HepG2 (cell line): ENCODE data around the gene TM4SF20. TPM values are rescaled to one million over a fixed set of nuclear protein-coding genes. Genes with fewer than 3 reads are reported as not detected.

Source experiments
- ATAC-seq: fragments of 200-7000 bp; cut with Tn5 transposase; 3 replicates; pipeline ENCODE4 v1.9.1; 2020; ENCODE audit warnings: mild to moderate bottlenecking, moderate library complexity
- BruUV-seq: library from RNA; stranded (reverse); fragments of 400-500 nt; replicated peaks from 2 replicates; lab custom pipeline; 2021; lab: Mats Ljungman, UMichigan
- CTCF ChIA-PET: fragments of 300-600 bp; formaldehyde crosslinking; extraction: SDS; loops from one replicate; lab custom pipeline; 2021; ENCODE audit warnings: low total read pairs, inconsistent platforms, low intra/inter-chr PET ratio; lab: Yijun Ruan, JAX
- POLR2A ChIA-PET: fragments of 350-600 bp; sonication (Branson Sonifier 250); formaldehyde crosslinking; loops from one replicate; lab custom pipeline; 2020; ENCODE audit warnings: antibody characterized with exemption, inconsistent platforms; lab: Yijun Ruan, JAX
- DNase-seq: peaks from one replicate; pipeline ENCODE4 v3.0.0-alpha.2; 2015; ENCODE audit warnings: low spot score
- FAIRE-seq: peaks from 3 replicates; lab custom pipeline; 2011; peaks lifted over from hg19 to GRCh38; lab: Jason Lieb, UNC
- H2AFZ ChIP-seq: one replicate; pipeline ENCODE4 v1.6.1; 2011; ENCODE audit warnings: low read length, inconsistent platforms
- H3K27ac ChIP-seq: fragments of 300-600 bp; 3 replicates; pipeline ENCODE4 v1.8.0; 2011; ENCODE audit warnings: mixed run types, mild to moderate bottlenecking, mixed read lengths, low read length, inconsistent platforms; ENCODE audit not compliant: insufficient read depth; ENCODE audit errors: extremely low read length
- H3K27me3 ChIP-seq, 2 experiments: fragments of 200-600 bp in 1 of 2; 2 replicates in 1 of 2; 3 replicates in 1 of 2; pipeline versions ENCODE4 v1.6.0 to v1.8.0; 2011; ENCODE audit warnings: low read length in 2 of 2, mild to moderate bottlenecking in 2 of 2, moderate library complexity in 2 of 2, inconsistent platforms in 1 of 2; ENCODE audit not compliant: insufficient read depth in 2 of 2, control insufficient read depth in 1 of 2
- H3K36me3 ChIP-seq, 2 experiments: fragments of 200-600 bp in 1 of 2; replicated peaks in 1 of 2; 2 replicates in 1 of 2; 3 replicates in 1 of 2; pipeline versions ENCODE4 v1.5.1 to v1.8.0; 2011; ENCODE audit warnings: low read length in 2 of 2, inconsistent platforms in 1 of 2; ENCODE audit not compliant: insufficient read depth in 2 of 2, control insufficient read depth in 1 of 2
- H3K4me1 ChIP-seq: 2 replicates; pipeline ENCODE4 v1.5.1; 2012; ENCODE audit warnings: low read length, inconsistent platforms; ENCODE audit not compliant: insufficient read depth
- H3K4me2 ChIP-seq: 2 replicates; pipeline ENCODE4 v1.6.0; 2011; ENCODE audit warnings: low read depth, low read length, inconsistent platforms
- H3K4me3 ChIP-seq, 3 experiments: fragments of 200-600 bp in 1 of 3; sonication (generic), shearing (Covaris generic) in 1 of 3; replicated peaks in 1 of 3; 2 replicates each; pipeline ENCODE4 v1.5.1; 2011 to 2016; ENCODE audit warnings: low read length in 3 of 3, inconsistent platforms in 2 of 3, low read depth in 2 of 3, mild to moderate bottlenecking in 2 of 3, control low read depth in 1 of 3, mixed read lengths in 1 of 3; ENCODE audit not compliant: insufficient read depth in 1 of 3
- H3K79me2 ChIP-seq: one replicate; pipeline ENCODE4 v1.6.1; 2011; ENCODE audit warnings: low read length, inconsistent platforms; ENCODE audit not compliant: insufficient read depth
- H3K9ac ChIP-seq: 2 replicates; pipeline ENCODE4 v1.6.0; 2011; ENCODE audit warnings: mild to moderate bottlenecking, low read depth, low read length, inconsistent platforms; ENCODE audit not compliant: insufficient read depth
- H3K9me3 ChIP-seq: 2 replicates; pipeline ENCODE4 v1.5.1; 2012; ENCODE audit warnings: mild to moderate bottlenecking, low read length
- H4K20me1 ChIP-seq: 2 replicates; pipeline ENCODE4 v1.6.0; 2011; ENCODE audit warnings: inconsistent platforms, mild to moderate bottlenecking, low read length, moderate library complexity; ENCODE audit not compliant: insufficient read depth
- ARNTL ChIP-seq: sonication (generic); formaldehyde crosslinking; IDR thresholded peaks from 2 replicates; pipeline ENCODE4 v1.4.0; 2020; ENCODE audit warnings: mild to moderate bottlenecking, missing genetic modification reagents
- ESRRA ChIP-seq: sonication (generic); formaldehyde crosslinking; IDR thresholded peaks from 2 replicates; pipeline ENCODE4 v1.5.1; 2020; ENCODE audit warnings: mild to moderate bottlenecking, low read depth, missing genetic modification reagents
- HNRNPH1 ChIP-seq: fragments of 200-400 bp; formaldehyde crosslinking; optimal IDR thresholded peaks from 2 replicates; pipeline ENCODE3; 2017; ENCODE audit warnings: mild to moderate bottlenecking, low read depth, low read length
- KDM5B ChIP-seq: sonication (generic); formaldehyde crosslinking; IDR thresholded peaks from 2 replicates; pipeline ENCODE4 v1.4.0; 2020; ENCODE audit warnings: missing genetic modification reagents, mild to moderate bottlenecking, borderline replicate concordance
- NBN ChIP-seq: fragments of 450-650 bp; conservative IDR thresholded peaks from 2 replicates; pipeline ENCODE4 v1.6.1; 2017
- RBM39 ChIP-seq: fragments of 200-400 bp; formaldehyde crosslinking; IDR thresholded peaks from one replicate; pipeline ENCODE4 v1.6.1; 2018; ENCODE audit warnings: antibody characterized with exemption, mild to moderate bottlenecking, low read depth, low read length; ENCODE audit not compliant: poor library complexity, severe bottlenecking
- RXRA ChIP-seq: sonication (generic); formaldehyde crosslinking; IDR thresholded peaks from 2 replicates; pipeline ENCODE4 v1.5.1; 2020; ENCODE audit warnings: missing genetic modification reagents
- ZBTB8A ChIP-seq: sonication (generic); formaldehyde crosslinking; IDR thresholded peaks from 2 replicates; pipeline ENCODE4 v1.4.0; 2020; ENCODE audit warnings: mild to moderate bottlenecking, low read depth, missing genetic modification reagents, borderline replicate concordance
- ZFAT ChIP-seq: sonication (generic); formaldehyde crosslinking; conservative IDR thresholded peaks from 2 replicates; pipeline ENCODE4 v1.8.1; 2023; ENCODE audit warnings: missing genetic modification reagents, inconsistent platforms
- ZNF292 ChIP-seq: sonication (generic); formaldehyde crosslinking; IDR thresholded peaks from 2 replicates; pipeline ENCODE4 v1.8.1; 2022; ENCODE audit warnings: mild to moderate bottlenecking, low read depth, missing genetic modification reagents, borderline replicate concordance
- ZNF367 ChIP-seq: sonication (generic); formaldehyde crosslinking; IDR thresholded peaks from 2 replicates; pipeline ENCODE4 v1.4.0; 2020; ENCODE audit warnings: missing genetic modification reagents, borderline replicate concordance
- ZNF430 ChIP-seq: sonication (generic); formaldehyde crosslinking; IDR thresholded peaks from 2 replicates; pipeline ENCODE4 v1.9.0; 2021; ENCODE audit warnings: mild to moderate bottlenecking, missing genetic modification reagents
- ZSCAN30 ChIP-seq: sonication (generic); formaldehyde crosslinking; IDR thresholded peaks from 2 replicates; pipeline ENCODE4 v1.5.0; 2020; ENCODE audit warnings: mild to moderate bottlenecking, missing genetic modification reagents
- WGBS: methylation state at CpG from one replicate; pipeline ENCODE4 v1.1.6; 2017; ENCODE audit warnings: low lambda C conversion rate; 5-methylcytosine and 5-hydroxymethylcytosine counted together
- in situ Hi-C: cut with HindIII; loops from 2 replicates; pipeline ENCODE4 v1.10.0; 2017; ENCODE audit warnings: low pct_unique_long_range_greater_than_20kb; ENCODE audit not compliant: extremely low pct_ligation_motif_present
- intact Hi-C: fragments of 100-400 bp; cut with micrococcal nuclease; formaldehyde crosslinking; loops from one replicate; pipeline ENCODE4 v1.10.0; 2022; ENCODE audit not compliant: unreplicated experiment
- polyA plus RNA-seq, 8 experiments: library from polyadenylated mRNA; depleted of rRNA in 3 of 8; stranded (reverse) in 7 of 8; unstranded in 1 of 8; fragments of >200 nt; fragmentation: Illumina TruSeq in 4 of 8; extraction: Trizol in 4 of 8; gene quantifications; 2 replicates each; pipeline versions ENCODE4 v1.2.1 to v1.2.3, GENCODE V29; 2011 to 2016; ENCODE audit warnings: low read depth in 4 of 8, missing spikeins in 1 of 8, mixed read lengths in 1 of 8; ENCODE audit not compliant: insufficient read depth in 1 of 8
- total RNA-seq, 5 experiments: library from RNA; depleted of rRNA; stranded (reverse); fragments of >200 nt; fragmentation: Illumina TruSeq; extraction: Trizol; gene quantifications; 2 replicates each; pipeline ENCODE4 v1.2.3, GENCODE V29; 2016; ENCODE audit warnings: low read depth in 1 of 5
- TF ChIP-seq, protein P1 (sequence below): sonication (generic); formaldehyde crosslinking; IDR thresholded peaks from 2 replicates; pipeline ENCODE4 v1.4.0; 2020; ENCODE audit warnings: missing genetic modification reagents

Gene TM4SF20
- total and polyA plus RNA-seq, 2 of the 13 experiments (the other 11 are each of a cell fraction or from before 2014, with no cell fraction given) = not detected

DNA sequence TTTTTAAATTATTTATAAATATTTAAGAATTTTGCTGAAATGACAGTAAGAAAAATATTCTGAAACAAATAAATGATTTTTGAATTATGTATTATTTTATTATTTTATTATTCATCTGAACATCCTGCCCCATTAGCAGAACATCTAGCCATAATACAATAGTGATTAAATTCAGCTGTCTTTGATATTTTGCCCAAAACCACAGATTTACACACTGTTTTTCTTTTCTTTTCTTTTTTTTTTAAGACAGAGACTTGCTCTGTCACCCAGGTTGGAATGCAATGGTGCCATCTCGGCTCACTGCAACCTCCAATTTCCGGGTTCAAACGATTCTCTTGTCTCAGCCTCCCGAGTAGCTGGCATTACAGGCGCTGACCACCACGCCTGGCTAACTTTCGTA lies 10.6 kb upstream of the TM4SF20 start:
- no peak for ATAC-seq
- POLR2A ChIA-PET = no interaction called here
- DNase-seq = no peak
- Histone ChIP-seq H3K9me3 (no peaks in the 10 kb centered on the region), H3K27me3 (peaks cover 0 to 8% of the 10 kb centered on the region in 2 experiments; a peak in 2 of 5 replicates), H3K36me3 (no peaks in the 10 kb centered on the region), H3K9ac (no peak overlapping the region), H2AFZ (no peak overlapping the region), H3K79me2 (no peaks in the 10 kb centered on the region), H3K27ac (no peak overlapping the region), H3K4me2 (no peak overlapping the region), H3K4me1 (peaks cover 4% of the 10 kb centered on the region; the same call in 1 of the 2 replicates), H3K4me3 (no peak overlapping the region), H4K20me1 (no peaks in the 10 kb centered on the region)
- in situ Hi-C loops (no loop called here), intact Hi-C loops (no loop called here)
- TF ChIP-seq ZNF430 (CRISPR knock-in tag) = no peak
- TF ChIP-seq KDM5B (CRISPR knock-in tag) = no peak
- no peak for TF ChIP-seq ZNF292
- no peak for TF ChIP-seq RXRA (CRISPR knock-in tag)
- no peak for TF ChIP-seq NBN
- TF ChIP-seq, protein P1, sequence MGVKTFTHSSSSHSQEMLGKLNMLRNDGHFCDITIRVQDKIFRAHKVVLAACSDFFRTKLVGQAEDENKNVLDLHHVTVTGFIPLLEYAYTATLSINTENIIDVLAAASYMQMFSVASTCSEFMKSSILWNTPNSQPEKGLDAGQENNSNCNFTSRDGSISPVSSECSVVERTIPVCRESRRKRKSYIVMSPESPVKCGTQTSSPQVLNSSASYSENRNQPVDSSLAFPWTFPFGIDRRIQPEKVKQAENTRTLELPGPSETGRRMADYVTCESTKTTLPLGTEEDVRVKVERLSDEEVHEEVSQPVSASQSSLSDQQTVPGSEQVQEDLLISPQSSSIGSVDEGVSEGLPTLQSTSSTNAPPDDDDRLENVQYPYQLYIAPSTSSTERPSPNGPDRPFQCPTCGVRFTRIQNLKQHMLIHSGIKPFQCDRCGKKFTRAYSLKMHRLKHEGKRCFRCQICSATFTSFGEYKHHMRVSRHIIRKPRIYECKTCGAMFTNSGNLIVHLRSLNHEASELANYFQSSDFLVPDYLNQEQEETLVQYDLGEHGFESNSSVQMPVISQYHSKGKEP (CRISPR knock-in tag) = no peak
- no peak for TF ChIP-seq ZSCAN30 (CRISPR knock-in tag)
- no peak for TF ChIP-seq RBM39
- no peak for TF ChIP-seq ARNTL (CRISPR knock-in tag)
- no peak for TF ChIP-seq ZBTB8A (CRISPR knock-in tag)
- TF ChIP-seq ZNF367 (CRISPR knock-in tag) = no peak
- TF ChIP-seq ZFAT (CRISPR knock-in tag) = no peak
- TF ChIP-seq ESRRA (CRISPR knock-in tag) = no peak
- no peak for TF ChIP-seq HNRNPH1
- no TSS peak for BruUV-seq
- FAIRE-seq = no peak
- WGBS = 65% methylated on average over 7 of the region's 7 CpGs
- CTCF ChIA-PET = no interaction called here
